Measurements from ENCODE around the gene ADGRG3. TPM values are rescaled to one million over a fixed set of nuclear protein-coding genes. Genes with fewer than 3 reads are reported as not detected.

The ADGRG3 gene
- total RNA-seq, 1 donor from 2014 or later: not detected

DNA sequence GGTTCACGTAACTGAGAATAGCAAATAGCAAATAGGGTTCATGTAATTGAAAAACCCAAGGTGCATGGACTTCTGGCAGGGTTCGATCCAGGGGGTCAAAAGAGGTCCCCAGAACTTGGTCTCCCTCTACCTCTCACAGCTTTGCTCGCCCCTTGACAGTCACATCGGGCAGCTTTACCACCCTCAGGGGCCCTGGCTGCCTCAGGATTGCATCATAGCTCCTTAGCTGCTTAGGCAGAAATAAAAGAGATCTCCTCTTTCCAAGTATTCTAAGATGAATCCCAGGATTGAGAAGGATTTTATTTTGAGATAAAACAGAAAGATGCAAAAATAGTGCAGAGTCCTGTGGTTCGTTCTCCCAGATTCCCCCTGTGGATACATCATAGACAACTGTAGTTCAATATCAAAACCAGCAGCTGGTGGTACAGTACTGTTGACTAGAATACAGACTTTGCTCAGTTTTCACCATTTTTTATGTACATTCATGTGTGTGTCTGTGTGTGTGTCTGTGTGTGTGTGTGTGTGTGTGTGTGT, 12.8 kb downstream of the ADGRG3 start:
- H3K4me1 Mint-ChIP-seq: peaks cover 24% of the 10 kb centered on the region
- no peak overlapping the region for H3K27ac ChIP-seq

DNA sequence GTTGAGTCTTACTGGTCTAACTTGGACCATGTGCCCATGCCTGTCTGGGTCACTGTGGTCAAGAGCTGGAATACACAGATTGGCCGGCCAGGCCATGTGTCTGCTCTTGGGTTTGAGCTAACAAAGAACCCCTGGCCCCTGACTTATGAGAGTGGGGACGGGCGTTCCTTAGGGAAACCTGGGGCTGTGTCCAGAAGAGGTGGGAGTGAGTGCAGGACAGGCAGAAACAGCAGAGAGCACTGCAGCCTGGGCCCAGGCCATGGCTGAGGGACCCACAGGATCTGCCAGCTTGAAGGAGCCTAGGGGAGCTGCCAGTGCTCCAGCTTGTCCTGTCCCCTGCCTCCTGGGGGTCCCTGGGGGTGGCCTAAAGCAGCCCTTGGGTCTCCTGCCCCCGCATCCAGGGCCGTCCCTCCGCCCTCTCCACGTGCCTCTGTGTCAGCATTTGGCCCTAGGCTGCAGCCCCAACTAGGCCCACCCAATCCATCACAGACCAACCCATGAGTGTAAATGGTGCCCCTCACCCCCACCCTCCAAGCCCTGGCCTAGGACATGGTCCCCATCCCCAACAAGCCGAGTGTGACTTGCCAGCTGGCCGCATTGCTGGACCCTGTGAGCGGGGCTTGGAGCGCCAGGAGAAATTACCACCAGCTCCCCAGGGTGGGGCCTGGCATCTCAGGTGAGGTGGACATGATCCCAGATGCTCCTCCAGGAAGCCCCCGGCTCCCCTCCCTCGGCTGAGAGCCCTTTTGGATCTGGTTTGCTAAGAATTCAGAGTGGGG, 14.0 kb downstream of the ADGRG3 start:
- Histone ChIP-seq H3K9ac (no peak overlapping the region), H2AFZ (replicated peaks) (no peak overlapping the region), H3K4me3 (no peak overlapping the region), H3K4me2 (no peak overlapping the region), H3K4me1 (no peaks in the 10 kb centered on the region), H3K27me3 (no peaks in the 10 kb centered on the region), H3K9me3 (ENCODE audit: low read depth) (no peaks in the 10 kb centered on the region), H3F3A (ENCODE audit: low read depth) (no peaks in the 10 kb centered on the region), H3K36me3 (no peaks in the 10 kb centered on the region), H4K20me1 (ENCODE audit: low read depth) (no peaks in the 10 kb centered on the region), H3K27ac (no peak overlapping the region), H3K79me2 (ENCODE audit: low read depth) (no peaks in the 10 kb centered on the region)
- Mint-ChIP-seq H3K4me3 (no peak overlapping the region), H3K9me3 (no peaks in the 10 kb centered on the region), H3K27ac (peak overlapping the region; percentile 72), H3K36me3 (no peaks in the 10 kb centered on the region), H3K27me3 (ENCODE audit: insufficient read depth, low read depth) (peaks cover 4% of the 10 kb centered on the region), H3K4me1 (peaks cover 15% of the 10 kb centered on the region)
- TF ChIP-seq, protein P1, sequence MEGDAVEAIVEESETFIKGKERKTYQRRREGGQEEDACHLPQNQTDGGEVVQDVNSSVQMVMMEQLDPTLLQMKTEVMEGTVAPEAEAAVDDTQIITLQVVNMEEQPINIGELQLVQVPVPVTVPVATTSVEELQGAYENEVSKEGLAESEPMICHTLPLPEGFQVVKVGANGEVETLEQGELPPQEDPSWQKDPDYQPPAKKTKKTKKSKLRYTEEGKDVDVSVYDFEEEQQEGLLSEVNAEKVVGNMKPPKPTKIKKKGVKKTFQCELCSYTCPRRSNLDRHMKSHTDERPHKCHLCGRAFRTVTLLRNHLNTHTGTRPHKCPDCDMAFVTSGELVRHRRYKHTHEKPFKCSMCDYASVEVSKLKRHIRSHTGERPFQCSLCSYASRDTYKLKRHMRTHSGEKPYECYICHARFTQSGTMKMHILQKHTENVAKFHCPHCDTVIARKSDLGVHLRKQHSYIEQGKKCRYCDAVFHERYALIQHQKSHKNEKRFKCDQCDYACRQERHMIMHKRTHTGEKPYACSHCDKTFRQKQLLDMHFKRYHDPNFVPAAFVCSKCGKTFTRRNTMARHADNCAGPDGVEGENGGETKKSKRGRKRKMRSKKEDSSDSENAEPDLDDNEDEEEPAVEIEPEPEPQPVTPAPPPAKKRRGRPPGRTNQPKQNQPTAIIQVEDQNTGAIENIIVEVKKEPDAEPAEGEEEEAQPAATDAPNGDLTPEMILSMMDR (IDR thresholded peaks at IDR 0.05): no peak
- TF ChIP-seq EZH2 (IDR thresholded peaks at IDR 0.05): no peak
- TF ChIP-seq EZH2phosphoT487 (IDR thresholded peaks at IDR 0.05): no peak
- no peak for DNase-seq (ENCODE audit: low spot score)

More for the DNA sequence above, 12.8 kb downstream of the ADGRG3 start:
- Histone ChIP-seq H3F3A (ENCODE audit: low read depth) (peaks cover 3% of the 10 kb centered on the region), H3K9ac (no peak overlapping the region), H2AFZ (replicated peaks) (no peak overlapping the region), H3K36me3 (no peaks in the 10 kb centered on the region), H4K20me1 (ENCODE audit: low read depth) (no peaks in the 10 kb centered on the region), H3K4me1 (peaks cover 12% of the 10 kb centered on the region), H3K9me3 (ENCODE audit: low read depth) (no peaks in the 10 kb centered on the region), H3K4me3 (no peak overlapping the region), H3K4me2 (no peak overlapping the region), H3K79me2 (ENCODE audit: low read depth) (no peaks in the 10 kb centered on the region), H3K27me3 (no peaks in the 10 kb centered on the region)
- TF ChIP-seq, protein P1 (IDR thresholded peaks at IDR 0.05): no peak
- TF ChIP-seq EZH2 (IDR thresholded peaks at IDR 0.05) (no peak), EZH2phosphoT487 (IDR thresholded peaks at IDR 0.05) (no peak)
- Mint-ChIP-seq H3K9me3 (no peaks in the 10 kb centered on the region), H3K36me3 (no peaks in the 10 kb centered on the region), H3K4me3 (no peak overlapping the region), H3K27ac (peak overlapping the region; percentile 42), H3K27me3 (ENCODE audit: insufficient read depth, low read depth) (peaks cover 3% of the 10 kb centered on the region)
- no peak for DNase-seq (ENCODE audit: low spot score)

DNA sequence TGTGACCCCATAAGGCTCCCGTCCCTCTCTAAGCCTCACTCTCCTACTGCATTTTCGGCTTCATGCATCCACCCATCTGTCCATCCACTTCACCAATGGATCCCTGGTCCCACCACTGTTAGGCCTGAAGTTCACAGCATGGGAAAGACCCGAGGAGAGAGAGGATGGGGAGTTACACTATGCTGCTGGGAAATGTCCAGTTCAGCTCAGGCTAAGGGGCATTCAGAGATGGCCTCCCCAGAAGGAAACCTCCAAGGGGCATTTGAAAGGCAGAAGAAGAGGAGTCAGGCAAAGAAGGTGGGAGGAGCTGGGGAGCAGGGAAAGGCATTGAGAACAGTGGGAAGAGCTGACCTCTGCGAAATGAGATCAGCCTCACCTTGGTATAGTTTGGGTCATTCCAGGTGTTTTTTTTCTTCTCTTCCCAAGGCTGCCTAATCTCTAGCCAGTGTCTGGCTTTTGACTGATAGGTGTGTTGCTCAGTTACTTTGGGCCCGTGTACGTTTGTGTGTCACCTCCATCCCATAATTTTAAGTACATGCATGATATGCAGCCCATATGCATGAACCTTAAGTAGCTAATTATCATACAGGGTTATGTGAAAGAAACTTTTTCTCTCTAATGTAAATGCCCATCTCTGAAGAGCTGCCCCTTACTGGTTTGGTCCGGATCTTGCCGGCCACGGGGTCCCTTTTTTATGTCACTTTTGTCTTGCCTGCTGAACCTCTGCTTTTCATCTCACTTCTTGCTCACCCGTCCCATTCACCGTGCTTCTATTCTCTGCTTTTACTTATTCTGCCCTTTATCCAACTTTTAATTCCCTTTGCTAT, 14.9 kb downstream of the ADGRG3 start:
- no peaks in the 10 kb centered on the region for H3K4me1 ChIP-seq
- H3K27me3 ChIP-seq: no peaks in the 10 kb centered on the region
- no peaks in the 10 kb centered on the region for H3K36me3 ChIP-seq
- TF ChIP-seq, protein P1 (IDR thresholded peaks at IDR 0.05): no peak
- TF ChIP-seq EZH2 (IDR thresholded peaks at IDR 0.05) (no peak), EZH2phosphoT487 (IDR thresholded peaks at IDR 0.05) (no peak)
- no peak for DNase-seq (ENCODE audit: low spot score)
- Mint-ChIP-seq H3K9me3 (no peaks in the 10 kb centered on the region), H3K27ac (no peak overlapping the region), H3K4me3 (no peak overlapping the region), H3K4me1 (peaks cover 12% of the 10 kb centered on the region), H3K36me3 (no peaks in the 10 kb centered on the region), H3K27me3 (ENCODE audit: insufficient read depth, low read depth) (peaks cover 8% of the 10 kb centered on the region)
- H3F3A ChIP-seq (ENCODE audit: low read depth): no peaks in the 10 kb centered on the region
- no peak overlapping the region for H3K4me3 ChIP-seq
- no peaks in the 10 kb centered on the region for H3K79me2 ChIP-seq (ENCODE audit: low read depth)
- H4K20me1 ChIP-seq (ENCODE audit: low read depth): no peaks in the 10 kb centered on the region
- H3K27ac ChIP-seq: no peak overlapping the region
- no peak overlapping the region for H3K4me2 ChIP-seq
- H3K9me3 ChIP-seq (ENCODE audit: low read depth): no peaks in the 10 kb centered on the region
- H3K9ac ChIP-seq: no peak overlapping the region
- H2AFZ ChIP-seq (replicated peaks): no peak overlapping the region
